HG03064 (cell line): ENCODE results near the gene KRTCAP3.
"Not testable (repeated sequence)": the region's sequence is repeated elsewhere in the genome, so short reads cannot be mapped to it uniquely, and the experiment has no call there.

Source experiments
- ATAC-seq: cut with Tn5 transposase; IDR thresholded peaks from one replicate; pipeline ENCODE4 v1.9.1; 2021; ENCODE audit warnings: low read depth; ENCODE audit not compliant: unreplicated experiment

Gene KRTCAP3

GRCh38 chr2:27441958-27442919, at the start of gene KRTCAP3:
KRTCAP3 (plus strand) TSS chr2:27442381; CDS start chr2:27442413, 32 bp downstream.
- ATAC-seq: no peak

- ATAC-seq: no peak
Observed at GRCh38 chr2:27393225-27393624, 49.0 kb upstream of the KRTCAP3 start.

GRCh38 chr2:27398962-27399361, 43.2 kb upstream of the KRTCAP3 start:
- no peak for ATAC-seq

- ATAC-seq: no peak
Observed at GRCh38 chr2:27400348-27401135, 41.6 kb upstream of the KRTCAP3 start.

- no peak for ATAC-seq
Observed at GRCh38 chr2:27407798-27408491, 34.2 kb upstream of the KRTCAP3 start.

- ATAC-seq: peak; percentile 37
Observed at GRCh38 chr2:27408601-27409320, 33.4 kb upstream of the KRTCAP3 start.

- ATAC-seq: peak; percentile 84
Observed at GRCh38 chr2:27409321-27410073, 32.7 kb upstream of the KRTCAP3 start, which contains the start of gene PPM1G. PPM1G (minus strand) TSS chr2:27409591; CDS start chr2:27409422, 169 bp downstream.

GRCh38 chr2:27412419-27413152, 29.6 kb upstream of the KRTCAP3 start:
- no peak for ATAC-seq

- ATAC-seq: no peak
Observed at GRCh38 chr2:27416151-27416550, 26.0 kb upstream of the KRTCAP3 start.

GRCh38 chr2:27420996-27421395, 21.2 kb upstream of the KRTCAP3 start:
- ATAC-seq: no peak

- ATAC-seq: no peak
Observed at GRCh38 chr2:27421660-27422250, 20.4 kb upstream of the KRTCAP3 start.

- ATAC-seq: no peak
Observed at GRCh38 chr2:27422958-27423357, 19.2 kb upstream of the KRTCAP3 start.

GRCh38 chr2:27425039-27425438, 17.1 kb upstream of the KRTCAP3 start:
- ATAC-seq: not testable (repeated sequence)

GRCh38 chr2:27427863-27428212, 14.3 kb upstream of the KRTCAP3 start:
- no peak for ATAC-seq

- ATAC-seq: peak; percentile 87
Observed at GRCh38 chr2:27428213-27428977, 13.8 kb upstream of the KRTCAP3 start, which contains the start of gene NRBP1. NRBP1 (plus strand) TSS chr2:27428631; CDS start chr2:27433274, 4,643 bp downstream.

GRCh38 chr2:27428978-27429541, 13.1 kb upstream of the KRTCAP3 start:
- ATAC-seq: peak; percentile 68

- ATAC-seq: no peak
Observed at GRCh38 chr2:27431395-27431794, 10.8 kb upstream of the KRTCAP3 start.
